HEK293 (cell line): ENCODE results near the gene EN2.

Experiments used
- CTCF ChIA-PET: fragments of 350-600 bp; formaldehyde crosslinking; extraction: SDS; loops from one replicate; lab custom pipeline; 2021; ENCODE audit warnings: antibody characterized with exemption; lab: Yijun Ruan, JAX
- POLR2A ChIA-PET: fragments of 300-600 bp; formaldehyde crosslinking; extraction: SDS; loops from one replicate; lab custom pipeline; 2020; ENCODE audit warnings: antibody characterized with exemption, inconsistent platforms; lab: Yijun Ruan, JAX
- H3K27ac ChIP-seq: fragments of 200-500 bp; sonication (Bioruptor generic); 2 replicates; pipeline ENCODE4 v1.5.1; 2014; ENCODE audit warnings: low read depth, low read length, control low read depth, inconsistent platforms; ENCODE audit errors: extremely low read depth
- H3K36me3 ChIP-seq, 2 experiments: fragments of 200-500 bp in 1 of 2; sonication (Bioruptor generic) in 1 of 2; 1 replicate in 1 of 2; 2 replicates in 1 of 2; pipeline ENCODE4 v1.5.1; 2014 to 2017; ENCODE audit warnings: inconsistent platforms in 2 of 2, low read length in 2 of 2; ENCODE audit not compliant: control insufficient read depth in 2 of 2, insufficient read depth in 1 of 2
- H3K4me1 ChIP-seq: fragments of 200-500 bp; sonication (Bioruptor generic); 2 replicates; pipeline ENCODE4 v1.5.1; 2014; ENCODE audit warnings: mild to moderate bottlenecking, low read length, inconsistent platforms; ENCODE audit not compliant: control insufficient read depth, insufficient read depth
- H3K4me3 ChIP-seq: 2 replicates; pipeline ENCODE4 v1.5.1; 2011; ENCODE audit warnings: low read depth, mild to moderate bottlenecking, control low read depth, low read length, moderate library complexity
- H3K9me3 ChIP-seq: fragments of 200-500 bp; sonication (Bioruptor generic); 2 replicates; pipeline ENCODE4 v1.5.1; 2014; ENCODE audit warnings: low read depth, low read length, inconsistent platforms; ENCODE audit not compliant: control insufficient read depth, insufficient read depth
- ELK4 ChIP-seq: IDR thresholded peaks from 2 replicates; pipeline ENCODE4 v1.6.1; 2011; ENCODE audit warnings: mild to moderate bottlenecking, low read depth, low read length, borderline replicate concordance
- REST ChIP-seq: fragments of 450-650 bp; formaldehyde crosslinking; IDR thresholded peaks from 2 replicates; pipeline ENCODE4 v1.5.1; 2016; ENCODE audit warnings: missing biosample characterization, missing genetic modification characterization
- SCRT1 ChIP-seq: fragments of 450-650 bp; formaldehyde crosslinking; IDR thresholded peaks from 2 replicates; pipeline ENCODE4 v1.5.1; 2016; ENCODE audit warnings: missing biosample characterization, missing genetic modification characterization, borderline replicate concordance
- ZBTB20 ChIP-seq: fragments of 450-650 bp; formaldehyde crosslinking; IDR thresholded peaks from 2 replicates; pipeline ENCODE4 v1.5.1; 2016; ENCODE audit warnings: missing biosample characterization, missing genetic modification characterization
- ZBTB44 ChIP-seq: fragments of 450-650 bp; IDR thresholded peaks from 2 replicates; pipeline ENCODE4 v1.5.1; 2018; ENCODE audit warnings: missing biosample characterization, mild to moderate bottlenecking, missing genetic modification characterization
- ZBTB8A ChIP-seq: fragments of 450-650 bp; formaldehyde crosslinking; IDR thresholded peaks from 2 replicates; pipeline ENCODE4 v1.5.1; 2016; ENCODE audit warnings: missing biosample characterization, missing genetic modification characterization
- ZNF112 ChIP-seq: fragments of 450-650 bp; formaldehyde crosslinking; IDR thresholded peaks from 2 replicates; pipeline ENCODE4 v1.5.0; 2017; ENCODE audit warnings: missing biosample characterization, missing genetic modification characterization
- ZNF132 ChIP-seq: fragments of 450-650 bp; formaldehyde crosslinking; IDR thresholded peaks from 2 replicates; pipeline ENCODE4 v1.5.1; 2017; ENCODE audit warnings: missing biosample characterization, missing genetic modification characterization, borderline replicate concordance
- ZNF157 ChIP-seq: fragments of 450-650 bp; formaldehyde crosslinking; IDR thresholded peaks from 2 replicates; pipeline ENCODE4 v1.5.1; 2016; ENCODE audit warnings: missing biosample characterization, missing genetic modification characterization
- ZNF248 ChIP-seq: fragments of 450-650 bp; formaldehyde crosslinking; IDR thresholded peaks from 2 replicates; pipeline ENCODE4 v1.5.1; 2017; ENCODE audit warnings: missing biosample characterization, missing genetic modification characterization
- ZNF266 ChIP-seq: fragments of 450-650 bp; formaldehyde crosslinking; IDR thresholded peaks from 2 replicates; pipeline ENCODE4 v1.5.1; 2016; ENCODE audit warnings: missing biosample characterization, missing genetic modification characterization, low read depth
- ZNF341 ChIP-seq: fragments of 450-650 bp; formaldehyde crosslinking; IDR thresholded peaks from 2 replicates; pipeline ENCODE4; 2016; ENCODE audit warnings: low read depth, missing biosample characterization, missing genetic modification characterization
- ZNF366 ChIP-seq: fragments of 450-650 bp; formaldehyde crosslinking; conservative IDR thresholded peaks from 2 replicates; pipeline ENCODE4 v1.5.1; 2016; ENCODE audit warnings: missing biosample characterization, missing genetic modification characterization
- ZNF48 ChIP-seq: fragments of 450-650 bp; formaldehyde crosslinking; IDR thresholded peaks from 2 replicates; pipeline ENCODE4 v1.5.1; 2016; ENCODE audit warnings: missing biosample characterization, missing genetic modification characterization
- ZNF488 ChIP-seq: fragments of 450-650 bp; formaldehyde crosslinking; IDR thresholded peaks from 2 replicates; pipeline ENCODE4 v1.5.1; 2016; ENCODE audit warnings: missing biosample characterization, missing genetic modification characterization
- ZNF518A ChIP-seq: fragments of 450-650 bp; formaldehyde crosslinking; conservative IDR thresholded peaks from 2 replicates; pipeline ENCODE4 v1.5.1; 2016; ENCODE audit warnings: low read depth, missing biosample characterization, missing genetic modification characterization
- ZNF561 ChIP-seq: fragments of 450-650 bp; IDR thresholded peaks from 2 replicates; pipeline ENCODE4 v1.5.1; 2018; ENCODE audit warnings: missing biosample characterization, missing genetic modification characterization, borderline replicate concordance
- ZNF571 ChIP-seq: fragments of 450-650 bp; formaldehyde crosslinking; IDR thresholded peaks from 2 replicates; pipeline ENCODE4 v1.5.0; 2017; ENCODE audit warnings: missing biosample characterization, missing genetic modification characterization
- ZNF600 ChIP-seq: fragments of 450-650 bp; formaldehyde crosslinking; IDR thresholded peaks from 2 replicates; pipeline ENCODE4 v1.5.1; 2016; ENCODE audit warnings: missing biosample characterization, missing genetic modification characterization
- ZNF692 ChIP-seq: fragments of 450-650 bp; formaldehyde crosslinking; IDR thresholded peaks from 2 replicates; pipeline ENCODE4 v1.5.1; 2016; ENCODE audit warnings: missing biosample characterization, missing genetic modification characterization
- ZNF701 ChIP-seq: fragments of 450-650 bp; formaldehyde crosslinking; IDR thresholded peaks from 2 replicates; pipeline ENCODE4 v1.5.1; 2016; ENCODE audit warnings: missing biosample characterization, missing genetic modification characterization
- ZNF777 ChIP-seq: fragments of 450-650 bp; formaldehyde crosslinking; IDR thresholded peaks from 2 replicates; pipeline ENCODE4 v1.5.1; 2017; ENCODE audit warnings: missing biosample characterization, missing genetic modification characterization, borderline replicate concordance

EN2 gene

GRCh38 chr7:155447603-155448002 lies 10.3 kb upstream of the EN2 start:
- no peaks in the 10 kb centered on the region for H3K36me3 ChIP-seq
- no peak for TF ChIP-seq ELK4
- no peak for TF ChIP-seq ZNF132 (tag by site-specific recombination)
- no peak for TF ChIP-seq SCRT1 (tag by site-specific recombination)
- no peak for TF ChIP-seq ZNF518A
- no peak for TF ChIP-seq ZNF248 (tag by site-specific recombination)
- no peak for TF ChIP-seq ZNF571 (tag by site-specific recombination)
- no peak for TF ChIP-seq ZNF701
- TF ChIP-seq ZNF266 (tag by site-specific recombination): no peak
- no peaks in the 10 kb centered on the region for H3K9me3 ChIP-seq
- H3K4me1 ChIP-seq: no peaks in the 10 kb centered on the region; the same call in 1 of the 2 replicates
- no peak overlapping the region for H3K4me3 ChIP-seq
- ChIA-PET CTCF (interaction anchor here (1.0 kb wide), 1 partner anchor 36 kb away, joined by 3 read pairs; no protein-coding TSS in a partner anchor), POLR2A (no interaction called here)
- no peak overlapping the region for H3K27ac ChIP-seq

GRCh38 chr7:155448632-155449007 lies 9.3 kb upstream of the EN2 start:
- CTCF ChIA-PET: interaction anchor here (1.0 kb wide), 2 partner anchors 37 to 85 kb away, joined by 3 read pairs; no protein-coding TSS in a partner anchor
- H3K4me1 ChIP-seq: no peaks in the 10 kb centered on the region; the same call in 1 of the 2 replicates
- no peaks in the 10 kb centered on the region for H3K9me3 ChIP-seq
- H3K4me3 ChIP-seq: no peak overlapping the region
- no peaks in the 10 kb centered on the region for H3K36me3 ChIP-seq
- POLR2A ChIA-PET: no interaction called here
- H3K27ac ChIP-seq: no peak overlapping the region
- TF ChIP-seq ZNF488 (tag by site-specific recombination): no peak
- no peak for TF ChIP-seq ZNF48 (tag by site-specific recombination)
- peak; percentile 67 for TF ChIP-seq ZNF692 (tag by site-specific recombination)
- no peak for TF ChIP-seq ZNF366
- TF ChIP-seq ZNF561: no peak
- no peak for TF ChIP-seq ZNF157 (tag by site-specific recombination)
- no peak for TF ChIP-seq REST (tag by site-specific recombination)
- peak; percentile 34; the same call in 1 of the 2 replicates for TF ChIP-seq ZNF341 (tag by site-specific recombination)
- TF ChIP-seq ZNF112: no peak
- peak; percentile 58; the same call in 1 of the 2 replicates for TF ChIP-seq ZBTB8A (tag by site-specific recombination)
- TF ChIP-seq ZBTB44: no peak
- no peak for TF ChIP-seq ZNF777 (tag by site-specific recombination)
- TF ChIP-seq ZBTB20: peak; percentile 47; the same call in 1 of the 2 replicates
- TF ChIP-seq ZNF600 (tag by site-specific recombination): peak; percentile 81
